NB4 (cell line): Measurements from ENCODE around the gene SRPK1.

Experiments
- POLR2A ChIP-seq: IDR thresholded peaks from 2 replicates; pipeline ENCODE4 v1.6.1; 2011; ENCODE audit warnings: mild to moderate bottlenecking; ENCODE audit not compliant: insufficient read length; ENCODE audit errors: extremely low read depth
- TF ChIP-seq, protein P1 (sequence below): IDR thresholded peaks from 2 replicates; pipeline ENCODE4 v1.6.1; 2011; ENCODE audit warnings: low read depth, low read length

- TF ChIP-seq, protein P1, sequence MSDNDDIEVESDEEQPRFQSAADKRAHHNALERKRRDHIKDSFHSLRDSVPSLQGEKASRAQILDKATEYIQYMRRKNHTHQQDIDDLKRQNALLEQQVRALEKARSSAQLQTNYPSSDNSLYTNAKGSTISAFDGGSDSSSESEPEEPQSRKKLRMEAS: no peak
- no peak for TF ChIP-seq POLR2A
These were observed 15.9 kb upstream of the SRPK1 start for GRCh38 chr6:35936681-35937359.
